ENCODE measurements around the gene NUCB1. TPM values are rescaled to one million over a fixed set of nuclear protein-coding genes. Genes with fewer than 3 reads are reported as not detected.
A peak's percentile ranks its signal among the peaks of the same experiment; 100 is the strongest.
"Not testable (repeated sequence)": the region's sequence is repeated elsewhere in the genome, so short reads cannot be mapped to it uniquely, and the experiment has no call there.

Gene NUCB1
- total RNA-seq, 1 experiment from 2014 or later, result 106 TPM

DNA sequence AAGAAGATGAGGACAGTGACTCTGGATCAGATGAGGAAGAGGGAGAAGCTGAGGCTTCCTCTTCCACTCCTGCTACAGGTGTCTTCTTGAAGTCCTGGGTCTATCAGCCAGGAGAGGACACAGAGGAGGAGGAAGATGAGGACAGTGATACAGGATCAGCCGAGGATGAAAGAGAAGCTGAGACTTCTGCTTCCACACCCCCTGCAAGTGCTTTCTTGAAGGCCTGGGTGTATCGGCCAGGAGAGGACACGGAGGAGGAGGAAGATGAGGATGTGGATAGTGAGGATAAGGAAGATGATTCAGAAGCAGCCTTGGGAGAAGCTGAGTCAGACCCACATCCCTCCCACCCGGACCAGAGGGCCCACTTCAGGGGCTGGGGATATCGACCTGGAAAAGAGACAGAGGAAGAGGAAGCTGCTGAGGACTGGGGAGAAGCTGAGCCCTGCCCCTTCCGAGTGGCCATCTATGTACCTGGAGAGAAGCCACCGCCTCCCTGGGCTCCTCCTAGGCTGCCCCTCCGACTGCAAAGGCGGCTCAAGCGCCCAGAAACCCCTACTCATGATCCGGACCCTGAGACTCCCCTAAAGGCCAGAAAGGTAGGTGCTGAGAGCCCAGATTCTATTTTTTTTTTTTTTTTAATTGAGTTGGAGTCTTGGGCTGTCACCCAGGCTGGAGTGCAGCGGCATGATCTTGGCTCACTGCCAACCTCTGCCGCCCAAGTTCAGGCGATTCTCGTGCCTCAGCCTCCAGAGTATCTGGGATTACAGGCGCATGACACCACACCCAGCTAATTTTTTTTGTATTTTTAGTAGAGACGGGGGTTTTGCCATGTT is 25.6 kb upstream of the NUCB1 start:
- peak; percentile 81 for DNase-seq (ENCODE audit: low read depth)

- not testable (repeated sequence) for DNase-seq (ENCODE audit: low read depth)
Observed at GRCh38 chr19:48876043-48876981, 23.8 kb upstream of the NUCB1 start.

DNA sequence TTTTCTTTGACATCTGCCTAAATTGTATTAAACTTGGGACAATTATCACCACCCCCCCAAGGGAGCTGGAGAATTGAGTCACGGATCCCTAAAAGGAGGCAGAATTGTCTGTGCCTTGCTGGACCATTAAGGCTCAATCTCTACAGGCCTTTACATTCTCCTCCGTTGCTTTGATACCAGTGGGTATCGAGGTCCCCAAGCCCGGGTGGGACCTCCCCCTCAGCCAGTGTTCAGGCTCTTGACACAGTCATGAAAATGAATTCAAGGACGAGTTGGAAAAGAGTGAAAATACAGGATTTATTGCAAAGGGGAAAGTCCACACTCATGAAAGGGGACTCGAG is 22.3 kb upstream of the NUCB1 start:
- DNase-seq (ENCODE audit: low read depth), result no peak

DNA sequence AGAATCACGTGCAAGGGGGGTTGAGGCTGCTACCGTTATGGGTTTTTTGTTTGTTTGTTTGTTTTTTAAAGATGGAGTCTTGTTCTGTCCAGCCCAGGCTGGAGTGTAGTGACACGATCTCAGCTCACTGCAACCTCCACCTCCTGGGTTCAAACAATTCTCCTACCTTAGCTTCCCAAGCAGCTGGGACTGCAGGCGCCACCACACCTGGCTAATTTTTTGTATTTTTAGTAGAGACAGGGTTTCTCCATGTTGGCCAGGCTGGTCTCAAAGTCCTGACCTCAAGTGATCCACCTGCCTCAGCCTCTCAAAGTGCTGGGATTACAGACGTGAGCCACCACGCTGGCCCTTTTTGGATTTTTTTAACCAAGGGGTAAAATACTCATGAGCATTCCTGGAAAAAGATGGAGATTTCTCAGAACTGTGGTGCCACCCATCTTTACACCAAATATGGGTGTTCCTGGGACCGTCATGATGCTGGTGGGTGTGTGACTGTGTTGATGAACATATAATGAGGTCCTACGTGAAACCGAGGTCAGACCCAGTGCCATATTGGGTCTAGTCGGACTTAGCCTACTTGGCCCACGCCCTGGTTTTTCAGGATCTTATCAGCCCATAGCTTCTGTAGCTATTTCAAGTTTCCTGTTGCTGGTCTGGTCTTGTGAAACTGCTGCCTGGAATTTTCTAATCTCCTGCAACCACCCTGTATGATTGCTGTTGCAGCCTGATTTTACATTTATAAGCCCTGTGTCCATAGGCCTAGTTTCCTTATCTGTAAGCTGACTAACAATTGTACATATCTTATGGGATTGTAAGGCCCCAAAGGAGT is 21.7 kb upstream of the NUCB1 start:
- DNase-seq (ENCODE audit: low read depth), result no peak

DNA sequence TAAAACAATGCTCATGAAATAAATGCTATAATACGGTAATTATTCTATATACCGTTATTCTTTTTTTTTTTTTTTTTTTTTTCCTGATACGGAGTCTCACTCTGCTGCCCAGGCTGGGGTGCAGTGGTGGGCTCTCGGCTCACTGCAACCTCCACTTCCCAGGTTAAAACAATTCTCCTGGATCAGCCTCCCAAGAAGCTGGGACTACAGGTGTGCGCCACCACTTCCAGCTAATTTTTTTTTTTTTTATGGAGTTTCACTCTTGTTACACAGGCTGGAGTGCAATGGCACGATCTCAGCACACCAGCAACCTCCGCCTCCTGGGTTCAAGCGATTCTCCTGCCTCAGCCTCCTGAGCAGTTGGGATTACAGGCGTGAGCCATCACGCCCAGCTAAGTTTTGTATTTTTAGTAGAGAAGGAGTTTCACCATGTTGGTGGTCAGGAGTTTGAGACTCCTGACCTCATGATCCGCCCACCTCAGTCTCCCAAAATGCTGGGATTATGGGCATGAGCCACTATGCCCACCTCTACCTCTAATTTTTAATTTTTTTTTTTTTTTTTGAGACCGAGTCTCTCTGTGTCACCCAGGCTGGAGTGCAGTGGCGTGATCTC is 21.0 kb upstream of the NUCB1 start:
- no peak for DNase-seq (ENCODE audit: low read depth)

GRCh38 chr19:48879696-48880095 is 20.4 kb upstream of the NUCB1 start:
- not testable (repeated sequence) for DNase-seq (ENCODE audit: low read depth)

DNA sequence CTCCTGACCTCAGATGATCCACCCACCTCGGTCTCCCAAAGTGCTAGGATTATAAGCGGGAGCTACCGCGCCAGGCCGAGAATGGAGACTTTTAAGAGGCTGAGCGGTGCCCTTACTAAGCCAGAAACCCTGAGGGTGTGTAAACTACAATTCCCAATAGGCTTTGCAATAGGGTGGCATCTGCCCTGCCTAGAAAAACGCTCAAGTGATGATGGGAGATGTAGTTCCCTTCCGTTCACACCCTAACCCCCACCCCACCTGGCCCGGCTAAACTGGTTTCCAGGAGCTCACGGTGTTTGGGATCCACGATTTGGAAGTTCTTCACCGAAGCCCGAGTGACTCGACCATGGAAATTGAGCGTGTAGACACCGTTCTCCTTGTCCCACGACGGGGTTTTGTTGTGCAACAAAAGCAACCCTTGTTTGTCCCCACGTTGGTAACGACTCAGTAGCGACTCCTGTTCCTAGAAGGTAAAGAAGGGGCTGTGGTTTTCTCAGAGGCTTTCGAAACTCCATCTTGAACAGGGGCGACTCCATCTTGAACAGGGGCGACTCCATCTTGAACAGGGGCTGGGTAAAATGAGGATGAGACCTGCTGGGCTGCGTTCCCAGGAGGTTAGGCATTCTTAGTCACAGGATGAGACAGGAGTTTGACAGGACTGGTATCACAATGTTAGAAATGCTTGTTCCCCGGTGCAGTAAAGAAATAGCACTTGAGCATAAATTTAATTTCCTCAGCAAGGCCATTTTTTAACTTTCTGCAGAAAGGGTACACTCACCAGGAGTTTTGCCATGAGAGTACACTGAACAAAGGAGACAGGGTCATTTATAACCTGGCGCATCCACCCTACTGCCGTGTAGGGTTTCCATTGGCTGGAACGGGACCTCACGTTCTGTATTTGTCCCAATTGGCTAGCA is 18.1 kb upstream of the NUCB1 start:
- no peak for DNase-seq (ENCODE audit: low read depth)

DNA sequence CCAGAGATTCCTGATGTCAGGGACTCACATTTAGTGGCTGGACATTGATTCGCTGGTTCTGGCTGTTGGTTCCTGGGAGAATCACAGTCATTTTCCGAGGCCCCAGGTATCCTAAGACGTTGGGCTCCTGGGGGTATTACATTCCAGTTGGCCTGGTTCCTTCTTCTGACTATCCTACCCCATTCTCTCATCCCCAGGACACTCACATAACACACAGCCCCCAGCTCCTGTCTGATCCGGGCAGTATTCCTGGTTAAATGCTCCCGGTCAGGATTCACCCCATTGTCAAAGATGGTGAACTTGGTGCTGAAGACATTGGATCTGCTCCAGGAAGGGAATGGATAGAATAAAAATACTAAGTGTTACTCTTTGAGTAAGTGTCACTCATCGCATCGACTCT is 16.4 kb upstream of the NUCB1 start:
- no peak for DNase-seq (ENCODE audit: low read depth)

GRCh38 chr19:48887861-48888612 is 12.1 kb upstream of the NUCB1 start:
- DNase-seq (ENCODE audit: low read depth), result no peak

- DNase-seq (ENCODE audit: low read depth), result not testable (repeated sequence)
Observed at GRCh38 chr19:48889496-48889895, 10.6 kb upstream of the NUCB1 start.

DNA sequence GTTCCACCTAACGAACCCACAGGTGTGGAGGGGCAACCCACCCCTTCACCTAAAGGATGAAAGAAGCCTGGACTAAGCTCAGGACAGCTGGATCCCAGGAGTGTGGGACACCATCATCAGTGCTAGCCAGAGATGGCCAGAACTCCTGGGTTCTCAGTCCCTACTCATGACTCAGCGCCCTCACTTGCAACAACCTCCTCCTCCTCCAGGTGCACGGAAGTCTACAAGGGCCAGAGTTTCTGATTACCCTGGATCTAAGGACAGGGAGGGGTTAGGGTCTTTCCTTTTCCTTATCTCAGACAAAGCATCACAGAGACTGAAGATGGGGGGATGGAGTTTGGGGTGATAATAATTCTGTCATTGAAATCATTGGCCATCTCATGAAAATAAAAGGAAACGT is 9.6 kb upstream of the NUCB1 start:
- DNase-seq (ENCODE audit: low read depth), result no peak

DNA sequence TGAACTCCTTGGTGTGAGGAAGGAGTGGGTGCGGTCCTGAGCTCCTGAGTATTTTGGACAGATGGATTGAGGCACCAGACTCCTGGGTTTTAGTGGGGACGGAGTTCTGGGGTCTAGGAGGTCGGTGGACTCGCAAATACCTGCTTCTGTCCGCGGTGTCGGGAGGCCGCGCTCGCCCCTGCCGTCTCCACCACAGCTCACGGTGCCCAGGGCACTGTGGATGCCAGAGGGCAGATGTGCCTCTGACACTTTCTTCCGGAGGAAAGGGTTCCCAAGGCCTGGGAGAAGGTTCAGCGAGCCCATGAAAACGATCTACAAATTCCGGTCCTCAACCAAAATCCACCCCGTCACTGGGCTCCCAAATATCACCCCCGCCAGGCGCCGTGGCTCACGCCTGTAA is 4.9 kb upstream of the NUCB1 start:
- DNase-seq (ENCODE audit: low read depth), result no peak

DNA sequence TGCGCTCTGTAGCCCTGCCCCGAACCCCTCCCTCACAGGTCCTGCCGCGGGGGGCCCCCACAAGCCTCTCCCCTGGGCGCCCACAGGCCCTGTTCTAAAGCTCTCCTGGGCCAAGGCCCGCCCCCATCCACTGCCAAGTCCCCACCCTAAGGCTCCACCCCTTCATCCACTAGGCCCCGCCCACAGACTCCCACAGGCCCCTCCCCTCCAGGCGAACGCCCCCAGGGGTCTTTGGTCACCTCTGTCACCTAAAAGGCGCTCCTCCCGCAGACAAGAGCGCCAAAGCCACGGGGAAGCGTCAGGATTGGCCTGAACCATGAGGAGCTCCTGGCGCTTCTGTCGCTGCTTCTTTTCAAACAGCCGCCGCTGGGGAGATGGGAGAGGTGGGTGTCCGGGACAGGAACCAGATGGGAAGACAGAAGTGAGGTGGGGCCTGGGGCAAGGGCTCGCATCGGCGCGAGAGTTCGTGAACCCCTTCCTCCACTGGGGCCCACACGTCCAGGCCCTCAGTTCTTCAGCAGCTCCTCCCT is 3.9 kb upstream of the NUCB1 start:
- no peak for DNase-seq (ENCODE audit: low read depth)

- DNase-seq (ENCODE audit: low read depth), result no peak
Observed at GRCh38 chr19:48897181-48897580, 2.9 kb upstream of the NUCB1 start.

DNA sequence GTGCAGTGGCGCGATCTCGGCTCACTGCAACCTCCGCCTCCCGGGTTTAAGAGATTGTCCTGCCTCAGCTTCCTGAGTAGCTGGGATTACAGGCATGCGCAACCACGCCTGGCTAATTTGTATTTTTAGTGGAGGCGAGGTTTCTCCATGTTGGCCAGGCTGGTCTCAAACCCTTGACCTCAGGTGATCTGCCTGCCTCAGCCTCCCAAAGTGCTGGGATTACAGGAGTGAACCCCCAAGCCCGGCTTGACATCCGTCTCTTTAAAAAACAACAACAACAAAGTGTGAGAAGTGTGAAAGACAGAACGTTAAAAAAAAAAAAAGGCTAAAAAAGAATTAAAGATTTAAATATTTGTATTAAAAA is 744 bp upstream of the NUCB1 start:
- DNase-seq (ENCODE audit: low read depth), result not testable (repeated sequence)

GRCh38 chr19:48900477-48901406 is 630 bp downstream of the NUCB1 start:
- DNase-seq (ENCODE audit: low read depth), result no peak

GRCh38 chr19:48902291-48902690 is 2.2 kb downstream of the NUCB1 start:
- not testable (repeated sequence) for DNase-seq (ENCODE audit: low read depth)

DNA sequence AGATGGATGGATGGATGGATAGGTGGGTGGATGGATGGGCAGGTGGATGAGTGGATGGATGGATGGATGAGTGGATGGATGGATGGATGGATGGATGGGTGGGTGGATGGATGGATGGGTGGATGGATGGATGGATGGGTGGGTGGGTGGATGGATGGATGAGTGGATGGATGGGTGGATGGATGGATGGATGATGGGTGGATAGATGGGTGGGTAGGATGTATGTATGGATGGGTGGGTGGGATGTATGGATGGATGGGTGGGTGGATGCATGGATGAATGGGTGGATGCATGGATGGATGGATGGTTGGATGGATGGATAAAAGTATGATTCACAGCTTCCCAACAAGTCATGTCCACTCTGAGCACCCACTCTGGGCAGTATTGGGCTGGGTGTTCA is 3.7 kb downstream of the NUCB1 start:
- DNase-seq (ENCODE audit: low read depth), result not testable (repeated sequence)

All from Daoy (cell line).